NCI-H146 (cell line): Measurements from ENCODE around the gene PIGU.
"Not testable (repeated sequence)": the region's sequence is repeated elsewhere in the genome, so short reads cannot be mapped to it uniquely, and the experiment has no call there.

Experiments used
- DNase-seq: peaks from one replicate; lab custom pipeline; 2025; lab: John Stamatoyannopoulos, UW

PIGU gene

GRCh38 chr20:34621383-34622367 is 55.2 kb downstream of the PIGU start:
- DNase-seq, result no peak

- no peak for DNase-seq
Observed at GRCh38 chr20:34621036-34621343, 55.9 kb downstream of the PIGU start.

DNA sequence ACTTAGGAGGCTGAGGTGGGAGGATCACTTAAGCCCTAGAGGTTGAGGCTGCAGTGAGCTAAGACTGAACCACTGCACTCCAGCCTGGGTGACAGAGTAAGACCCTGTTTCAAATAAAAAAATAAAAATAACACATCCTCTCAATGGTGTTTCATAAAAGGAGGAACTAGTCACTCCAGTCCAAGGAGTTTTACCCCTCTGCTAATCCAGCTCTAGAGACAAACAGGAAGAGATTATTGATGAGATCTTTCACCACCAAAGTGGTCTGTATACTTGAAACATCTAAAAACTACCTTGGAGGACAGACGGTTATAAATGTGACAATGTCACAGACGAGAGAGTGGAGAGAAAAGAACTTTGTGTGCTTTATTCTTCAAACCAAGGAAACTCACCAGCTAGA is 58.2 kb downstream of the PIGU start:
- no peak for DNase-seq

- DNase-seq, result not testable (repeated sequence)
Observed at GRCh38 chr20:34616913-34617312, 60.0 kb downstream of the PIGU start.

- no peak for DNase-seq
Observed at GRCh38 chr20:34615477-34615876, 61.4 kb downstream of the PIGU start.

GRCh38 chr20:34611976-34612375 is 64.9 kb downstream of the PIGU start:
- not testable (repeated sequence) for DNase-seq

- DNase-seq, result no peak
Observed at GRCh38 chr20:34607066-34607465, 69.8 kb downstream of the PIGU start.

- no peak for DNase-seq
Observed at GRCh38 chr20:34604980-34605788, 71.7 kb downstream of the PIGU start.

GRCh38 chr20:34600892-34601653 is 75.8 kb downstream of the PIGU start:
- DNase-seq, result no peak

- no peak for DNase-seq
Observed at GRCh38 chr20:34595377-34596184, 81.3 kb downstream of the PIGU start.

GRCh38 chr20:34586488-34587163 is 90.3 kb downstream of the PIGU start:
- no peak for DNase-seq

DNA sequence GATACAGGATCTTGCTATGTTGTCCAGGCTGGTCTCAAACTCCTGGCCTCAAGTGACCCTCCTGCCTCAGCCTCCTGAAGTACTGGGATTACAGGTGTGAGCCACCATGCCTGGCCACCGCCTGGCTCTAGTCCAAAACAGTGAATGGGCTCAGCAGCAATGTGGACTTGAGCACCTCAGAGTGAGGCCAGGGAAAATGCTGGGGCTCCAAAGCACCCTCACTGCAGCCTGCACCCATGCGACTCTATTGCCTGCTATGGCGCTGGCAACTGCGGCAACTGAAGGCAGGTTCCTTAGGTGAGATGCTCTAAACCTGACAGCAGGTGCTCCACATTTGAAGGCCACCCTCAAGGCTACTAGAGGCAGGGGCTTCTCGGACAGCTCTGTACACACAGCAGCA is 91.9 kb downstream of the PIGU start:
- DNase-seq, result no peak

- no peak for DNase-seq
Observed at GRCh38 chr20:34583544-34583943, 93.3 kb downstream of the PIGU start.

- DNase-seq, result no peak
Observed at GRCh38 chr20:34582911-34583310, 94.0 kb downstream of the PIGU start.

- DNase-seq, result no peak
Observed at GRCh38 chr20:34582221-34582620, 94.7 kb downstream of the PIGU start.

GRCh38 chr20:34581341-34582184 is 95.3 kb downstream of the PIGU start:
- no peak for DNase-seq

DNA sequence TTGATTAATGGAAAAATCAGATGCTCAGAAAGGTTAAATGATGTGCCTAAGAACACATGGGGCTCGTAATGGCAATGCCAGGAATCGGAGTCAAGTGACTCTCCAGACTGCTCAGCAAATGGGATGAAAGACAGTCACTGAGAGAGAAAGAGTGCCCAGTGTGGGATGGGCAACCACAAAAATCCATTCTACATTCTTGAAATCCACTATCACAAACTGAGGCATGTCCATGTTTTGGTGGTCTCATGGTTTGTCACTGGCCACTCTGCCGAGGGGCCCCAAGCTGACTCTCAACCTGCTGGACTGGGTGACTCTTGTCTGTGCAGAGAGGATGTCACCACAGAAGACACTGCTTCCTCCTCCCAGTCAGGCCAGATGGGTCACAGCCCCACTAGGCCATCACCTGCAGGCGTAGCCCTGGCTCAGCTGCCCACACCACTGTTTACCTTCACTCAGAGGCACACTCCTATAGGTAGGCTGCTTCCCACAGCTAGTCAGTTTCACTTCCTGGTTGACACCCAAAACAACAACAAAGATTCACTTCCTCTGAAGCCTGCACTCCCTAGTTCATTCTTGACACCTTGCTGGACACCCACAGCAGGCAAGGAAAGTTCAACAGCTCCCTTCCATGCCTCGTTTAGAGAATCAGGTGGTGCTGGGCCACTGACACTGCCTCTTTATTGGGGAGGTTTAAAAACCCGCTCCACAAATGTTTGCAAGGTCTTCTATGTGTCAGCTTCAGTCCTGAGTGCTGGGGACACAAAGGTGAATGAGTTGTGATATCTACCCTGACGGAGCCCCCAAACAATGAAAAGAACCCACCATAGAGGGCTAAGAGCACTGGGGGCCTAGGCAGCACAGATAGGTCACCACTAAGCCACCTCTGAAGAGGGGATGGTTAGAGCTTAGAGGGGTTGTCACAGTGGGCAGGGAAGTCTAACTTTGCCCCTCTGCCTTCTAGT is 96.6 kb downstream of the PIGU start:
- DNase-seq, result no peak

DNA sequence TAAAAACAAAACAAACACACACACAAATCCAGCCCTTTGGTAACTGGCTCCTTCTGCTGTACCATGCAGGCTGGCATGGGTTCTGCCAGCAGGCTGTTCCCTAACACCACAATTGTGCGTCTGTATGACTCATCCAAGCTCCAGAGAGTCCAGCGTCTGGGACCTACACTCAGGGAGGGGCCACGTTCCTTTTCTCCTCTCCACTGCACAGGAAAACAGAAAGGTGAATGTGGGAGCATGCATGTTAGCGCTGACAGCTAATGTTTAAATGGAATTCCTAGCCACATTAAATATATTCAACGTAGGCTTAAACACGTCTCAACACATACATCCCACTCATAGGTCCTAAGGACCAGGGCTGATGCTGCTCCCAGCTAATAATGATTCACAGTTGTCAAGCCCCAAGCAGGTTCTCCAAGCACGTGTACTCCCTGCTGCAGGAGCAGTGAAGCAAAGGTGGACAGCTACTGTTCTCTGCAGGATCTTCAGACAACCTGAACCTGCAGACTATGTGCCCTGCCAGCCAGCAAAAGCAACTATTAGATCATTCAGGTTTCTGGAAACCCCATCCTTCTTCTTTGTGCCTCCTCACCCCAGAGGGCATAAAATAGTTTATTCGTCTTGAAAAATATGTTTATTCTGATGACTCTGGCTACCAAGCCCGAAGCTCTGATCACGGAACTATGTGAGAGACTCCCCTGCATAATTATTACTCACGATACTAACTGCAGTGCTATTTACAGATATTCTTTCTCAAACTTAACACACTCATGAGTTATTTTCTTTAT is 97.5 kb downstream of the PIGU start:
- DNase-seq, result peak; percentile 12
